Mammary epithelial cell (primary cell): ENCODE measurements around the gene SMIM24.

Source experiments
- EZH2 ChIP-seq: IDR thresholded peaks from 2 replicates; pipeline ENCODE4 v1.6.1; 2012; ENCODE audit warnings: low read length, inconsistent platforms, borderline replicate concordance
- TF ChIP-seq, protein P1 (sequence below), 2 donors: IDR thresholded peaks in 1 of 2; conservative IDR thresholded peaks in 1 of 2; 2 replicates each; pipeline ENCODE4 v1.5.1; 2011 to 2012; ENCODE audit warnings: inconsistent platforms in 2 of 2, low read length in 2 of 2, mild to moderate bottlenecking in 2 of 2, control low read depth in 1 of 2, low read depth in 1 of 2; ENCODE audit not compliant: insufficient read depth in 1 of 2; ENCODE audit errors: extremely low read depth in 1 of 2

DNA sequence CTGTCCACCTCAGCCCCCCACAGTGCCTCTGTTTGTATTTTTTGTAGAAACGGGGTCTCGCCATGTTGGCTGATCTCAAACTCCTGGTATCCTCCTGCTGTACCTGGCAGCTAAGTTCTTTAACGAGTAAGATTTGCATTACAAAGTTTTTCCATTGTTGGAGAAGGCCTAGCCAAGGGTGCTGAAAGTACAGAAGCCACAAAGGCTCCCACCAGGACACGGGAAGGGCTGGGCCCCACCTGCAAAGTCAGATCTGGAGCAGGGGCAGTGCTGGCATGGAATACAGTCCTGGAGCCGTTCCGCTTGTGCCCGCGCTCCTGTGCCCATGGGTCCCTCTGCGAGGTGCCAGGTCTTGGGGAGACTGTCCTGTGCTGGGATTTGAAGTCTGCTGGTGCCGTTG, 37.9 kb upstream of the SMIM24 start:
- TF ChIP-seq, protein P1, sequence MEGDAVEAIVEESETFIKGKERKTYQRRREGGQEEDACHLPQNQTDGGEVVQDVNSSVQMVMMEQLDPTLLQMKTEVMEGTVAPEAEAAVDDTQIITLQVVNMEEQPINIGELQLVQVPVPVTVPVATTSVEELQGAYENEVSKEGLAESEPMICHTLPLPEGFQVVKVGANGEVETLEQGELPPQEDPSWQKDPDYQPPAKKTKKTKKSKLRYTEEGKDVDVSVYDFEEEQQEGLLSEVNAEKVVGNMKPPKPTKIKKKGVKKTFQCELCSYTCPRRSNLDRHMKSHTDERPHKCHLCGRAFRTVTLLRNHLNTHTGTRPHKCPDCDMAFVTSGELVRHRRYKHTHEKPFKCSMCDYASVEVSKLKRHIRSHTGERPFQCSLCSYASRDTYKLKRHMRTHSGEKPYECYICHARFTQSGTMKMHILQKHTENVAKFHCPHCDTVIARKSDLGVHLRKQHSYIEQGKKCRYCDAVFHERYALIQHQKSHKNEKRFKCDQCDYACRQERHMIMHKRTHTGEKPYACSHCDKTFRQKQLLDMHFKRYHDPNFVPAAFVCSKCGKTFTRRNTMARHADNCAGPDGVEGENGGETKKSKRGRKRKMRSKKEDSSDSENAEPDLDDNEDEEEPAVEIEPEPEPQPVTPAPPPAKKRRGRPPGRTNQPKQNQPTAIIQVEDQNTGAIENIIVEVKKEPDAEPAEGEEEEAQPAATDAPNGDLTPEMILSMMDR (conservative IDR thresholded peaks at IDR 0.05 in 1 of 2, IDR thresholded peaks at IDR 0.05 in 1 of 2; ENCODE audit: extremely low read depth in 1 of 2, insufficient read depth in 1 of 2, low read depth in 1 of 2, low read length in 2 of 2) = no peak
- no peak for TF ChIP-seq EZH2
